Lower leg skin (tissue), 3 donors: ENCODE data around the gene HIPK2.

Source experiments
- CTCF ChIP-seq, 3 donors: fragments of 450-650 bp; IDR thresholded peaks; one replicate each; pipeline ENCODE4 v1.5.1; 2016; ENCODE audit warnings: antibody characterized with exemption in 3 of 3, mild to moderate bottlenecking in 3 of 3, moderate library complexity in 2 of 3
- POLR2A ChIP-seq, 2 donors: fragments of 450-650 bp; IDR thresholded peaks; one replicate each; pipeline ENCODE4 v1.6.1; 2016 to 2017; ENCODE audit warnings: antibody characterized with exemption in 2 of 2, mild to moderate bottlenecking in 1 of 2, moderate library complexity in 1 of 2

GRCh38 chr7:139563856-139564255, 213.9 kb downstream of the HIPK2 start:
- no peak for TF ChIP-seq POLR2A (IDR thresholded peaks at IDR 0.05)
- no peak for TF ChIP-seq CTCF (IDR thresholded peaks at IDR 0.05)
